Measurements from ENCODE around the gene MGLL.

DNA sequence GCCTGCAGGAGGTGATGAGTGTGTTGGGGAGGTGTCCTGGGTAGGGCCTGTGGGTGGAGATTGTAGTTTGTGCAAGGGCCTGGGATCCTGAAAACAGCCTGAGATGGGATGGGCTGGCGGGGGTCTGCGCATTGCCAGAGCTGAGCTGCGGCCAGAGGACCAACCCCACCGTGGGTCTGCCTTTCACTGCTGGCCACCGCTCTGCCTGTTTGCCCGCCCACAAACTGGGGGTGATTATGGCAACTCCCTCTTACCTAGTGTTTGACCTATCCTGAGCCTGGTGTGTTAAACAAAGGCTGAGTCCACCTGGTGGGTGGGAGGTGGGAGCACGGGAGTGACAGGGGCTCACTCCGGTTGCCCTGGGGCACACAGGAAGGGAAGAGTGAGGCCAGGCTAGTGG is 139.8 kb downstream of the MGLL start:
- TF ChIP-seq, protein P1, sequence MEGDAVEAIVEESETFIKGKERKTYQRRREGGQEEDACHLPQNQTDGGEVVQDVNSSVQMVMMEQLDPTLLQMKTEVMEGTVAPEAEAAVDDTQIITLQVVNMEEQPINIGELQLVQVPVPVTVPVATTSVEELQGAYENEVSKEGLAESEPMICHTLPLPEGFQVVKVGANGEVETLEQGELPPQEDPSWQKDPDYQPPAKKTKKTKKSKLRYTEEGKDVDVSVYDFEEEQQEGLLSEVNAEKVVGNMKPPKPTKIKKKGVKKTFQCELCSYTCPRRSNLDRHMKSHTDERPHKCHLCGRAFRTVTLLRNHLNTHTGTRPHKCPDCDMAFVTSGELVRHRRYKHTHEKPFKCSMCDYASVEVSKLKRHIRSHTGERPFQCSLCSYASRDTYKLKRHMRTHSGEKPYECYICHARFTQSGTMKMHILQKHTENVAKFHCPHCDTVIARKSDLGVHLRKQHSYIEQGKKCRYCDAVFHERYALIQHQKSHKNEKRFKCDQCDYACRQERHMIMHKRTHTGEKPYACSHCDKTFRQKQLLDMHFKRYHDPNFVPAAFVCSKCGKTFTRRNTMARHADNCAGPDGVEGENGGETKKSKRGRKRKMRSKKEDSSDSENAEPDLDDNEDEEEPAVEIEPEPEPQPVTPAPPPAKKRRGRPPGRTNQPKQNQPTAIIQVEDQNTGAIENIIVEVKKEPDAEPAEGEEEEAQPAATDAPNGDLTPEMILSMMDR (IDR thresholded peaks at IDR 0.05), result no peak
- no peak for TF ChIP-seq POLR2A (IDR thresholded peaks at IDR 0.05)

All from esophagus squamous epithelium (tissue), 4 donors.